HG03103 (cell line): Measurements from ENCODE around the gene BACH2.
"Not testable (repeated sequence)": the region's sequence is repeated elsewhere in the genome, so short reads cannot be mapped to it uniquely, and the experiment has no call there.

Experiments used
- ATAC-seq: cut with Tn5 transposase; IDR thresholded peaks from one replicate; pipeline ENCODE4 v1.9.1; 2021; ENCODE audit warnings: low read depth; ENCODE audit not compliant: unreplicated experiment

The BACH2 gene

GRCh38 chr6:89984926-89985750 lies 311.5 kb downstream of the BACH2 start:
- no peak for ATAC-seq

DNA sequence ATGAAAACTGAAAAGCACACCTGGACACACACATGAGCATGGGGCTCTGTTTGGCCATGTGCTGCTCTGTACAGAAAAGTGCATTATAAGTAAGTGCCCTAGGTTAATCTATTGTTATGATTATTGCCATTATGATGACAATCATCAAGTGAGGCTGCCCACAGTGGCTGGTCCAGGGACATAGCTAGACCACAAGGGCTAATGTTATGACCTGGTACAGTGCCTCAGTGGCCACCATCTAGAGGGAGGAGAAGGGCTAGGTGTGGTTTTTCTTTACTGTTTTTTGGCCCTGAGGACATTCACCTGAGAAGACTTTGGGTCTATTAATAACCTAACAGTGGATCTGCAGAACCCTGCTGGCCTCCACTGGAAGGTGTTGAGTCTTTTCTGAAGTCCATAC lies 316.3 kb downstream of the BACH2 start:
- ATAC-seq: no peak

DNA sequence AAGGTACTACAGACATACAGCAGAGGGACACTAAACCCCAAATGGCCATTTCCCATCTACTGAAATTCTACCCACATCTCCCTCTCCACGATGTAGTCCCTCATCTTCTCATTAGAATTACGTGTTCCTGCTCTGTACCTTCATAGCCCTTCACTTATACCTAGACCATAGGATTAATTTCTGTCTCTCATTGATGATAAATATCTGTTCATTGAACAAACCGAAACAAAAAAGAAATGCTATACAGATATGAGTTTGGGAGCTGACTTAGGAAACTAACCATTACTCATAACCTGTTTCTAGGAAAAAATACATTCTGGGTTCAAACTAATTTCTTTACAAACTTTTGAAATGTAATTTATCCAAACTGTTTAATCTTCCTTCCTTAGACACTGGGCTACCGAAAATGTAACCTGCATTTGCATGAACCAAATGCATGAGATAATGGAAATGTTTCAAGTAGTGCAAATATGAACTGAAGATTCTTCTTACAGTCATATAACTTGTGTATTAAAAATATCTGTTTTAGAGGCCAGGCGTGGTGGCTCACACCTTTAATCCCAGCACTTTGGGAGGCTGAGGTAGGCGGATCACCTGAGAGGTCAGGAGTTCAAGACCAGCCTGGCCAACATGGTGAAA lies 317.0 kb downstream of the BACH2 start:
- ATAC-seq: no peak

DNA sequence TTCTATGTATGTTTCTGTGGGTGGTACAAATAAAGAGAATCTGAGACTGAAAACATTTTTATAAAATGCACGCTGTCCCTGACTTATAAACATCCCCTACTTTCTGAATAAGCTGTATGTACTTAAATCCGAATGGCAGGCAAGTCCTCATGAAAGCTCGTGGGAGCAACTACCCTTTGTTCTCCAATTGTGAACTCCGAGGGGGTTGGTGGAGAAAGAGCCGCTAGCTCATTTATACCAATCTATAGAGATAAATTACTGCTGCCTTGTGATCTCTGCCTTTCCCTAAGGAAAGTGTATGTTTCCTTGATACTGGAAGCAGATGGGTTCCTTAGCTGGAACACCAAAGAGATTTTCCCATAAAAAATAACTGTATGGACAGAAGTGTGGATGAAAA lies 317.9 kb downstream of the BACH2 start:
- no peak for ATAC-seq

- no peak for ATAC-seq
Measured at GRCh38 chr6:89977808-89978748, 318.6 kb downstream of the BACH2 start.

- ATAC-seq: no peak
Measured at GRCh38 chr6:89976694-89977020, 320.0 kb downstream of the BACH2 start.

DNA sequence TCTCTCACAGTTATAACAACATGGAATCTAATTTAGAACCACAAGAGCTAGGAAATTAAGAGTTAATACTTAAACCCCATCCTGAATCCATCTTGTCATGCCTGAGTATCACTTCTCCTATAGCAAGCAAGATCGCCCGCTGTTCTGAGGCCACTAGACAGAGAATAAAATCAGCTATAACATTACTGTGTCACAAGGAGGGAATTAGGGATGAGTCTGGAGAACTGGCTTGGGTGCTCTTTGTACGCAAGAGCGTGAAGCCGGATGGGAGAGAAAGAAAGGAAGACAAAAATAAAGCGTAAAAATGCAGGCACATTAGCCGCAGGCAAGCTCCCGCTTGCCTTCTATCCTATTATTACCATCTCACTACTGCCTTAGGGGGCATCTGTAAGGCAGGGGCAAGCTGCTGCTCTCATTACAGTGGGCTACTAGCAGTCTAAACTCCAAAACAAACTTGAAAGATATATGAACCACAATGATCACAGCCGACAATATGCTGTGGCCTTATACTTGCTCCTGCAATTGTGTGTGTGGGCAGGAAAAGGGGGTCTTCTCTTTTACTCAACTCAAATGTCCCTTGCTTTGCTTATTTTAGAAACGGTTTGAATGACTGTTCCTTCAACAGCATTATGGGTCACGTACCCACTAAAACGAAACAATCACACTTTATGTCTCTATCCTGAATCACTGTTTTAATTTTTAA lies 320.5 kb downstream of the BACH2 start:
- no peak for ATAC-seq

GRCh38 chr6:89975366-89975765 lies 321.3 kb downstream of the BACH2 start:
- ATAC-seq: no peak

- no peak for ATAC-seq
Measured at GRCh38 chr6:89974834-89975233, 321.8 kb downstream of the BACH2 start.

DNA sequence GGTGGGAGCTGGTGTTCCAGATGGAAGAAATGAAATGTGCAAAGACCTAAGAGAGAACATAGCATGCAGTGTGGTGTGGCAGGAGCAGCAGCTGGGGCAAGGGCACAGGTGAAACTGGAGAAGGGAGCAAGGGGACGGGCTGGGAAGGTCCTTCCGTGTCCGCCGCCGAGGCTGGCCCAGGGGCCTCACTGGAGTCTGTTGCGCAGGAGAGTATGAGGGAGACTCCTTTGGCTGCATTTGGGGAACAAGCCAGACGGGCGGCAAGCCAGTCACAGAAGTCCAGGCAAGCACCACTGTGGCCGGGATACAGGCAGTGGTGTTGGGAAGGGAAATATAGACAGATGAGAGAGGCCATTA lies 324.6 kb downstream of the BACH2 start:
- ATAC-seq: no peak

DNA sequence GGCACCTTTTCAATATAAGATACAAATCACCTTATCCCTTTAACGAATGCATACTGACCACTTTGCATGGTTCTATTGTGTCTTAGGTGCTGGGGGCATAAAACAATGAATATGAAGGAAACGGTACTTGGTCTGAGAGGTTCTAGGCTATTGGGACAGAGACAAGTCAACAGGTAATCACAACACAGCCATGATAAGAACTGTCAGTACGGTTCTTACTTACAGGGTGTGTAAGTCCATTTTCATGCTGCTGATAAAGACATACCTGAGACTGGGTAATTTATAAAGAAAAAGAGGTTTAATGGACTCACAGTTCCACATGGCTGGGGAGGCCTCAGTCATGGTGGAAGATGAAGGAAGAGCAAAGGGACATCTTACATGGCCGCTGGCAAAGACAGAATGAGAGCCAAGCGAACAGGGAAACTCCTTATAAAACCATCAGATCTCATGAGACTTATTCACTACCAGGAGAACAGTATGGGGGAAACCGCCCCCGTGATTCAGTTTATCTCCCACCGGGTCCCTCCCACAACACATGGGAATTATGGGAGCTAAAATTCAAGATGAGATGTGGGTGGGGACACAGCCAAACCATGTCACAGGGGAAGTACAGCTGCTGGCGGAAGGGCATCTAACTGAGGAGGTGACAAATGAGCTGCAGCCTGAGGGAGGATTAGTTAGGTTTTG lies 325.2 kb downstream of the BACH2 start:
- not testable (repeated sequence) for ATAC-seq

- ATAC-seq: no peak
Measured at GRCh38 chr6:89970609-89971337, 325.9 kb downstream of the BACH2 start.

- no peak for ATAC-seq
Measured at GRCh38 chr6:89970072-89970471, 326.6 kb downstream of the BACH2 start.

GRCh38 chr6:89966913-89967312 lies 329.7 kb downstream of the BACH2 start:
- no peak for ATAC-seq

DNA sequence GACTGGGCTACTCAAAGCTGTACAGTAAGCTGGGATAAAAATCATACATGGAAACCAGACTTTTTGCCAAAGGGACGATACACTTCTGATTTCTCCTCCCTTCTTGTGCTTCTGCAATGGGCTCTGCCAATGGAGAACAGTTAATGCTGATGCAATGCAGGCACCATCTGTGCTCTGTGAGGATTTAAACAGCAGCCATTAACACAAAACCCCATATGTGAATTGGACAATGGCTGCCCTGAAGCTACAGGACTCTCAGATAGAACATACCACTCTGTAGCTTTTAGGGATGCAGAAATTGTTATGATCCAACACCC lies 330.5 kb downstream of the BACH2 start:
- ATAC-seq: no peak

- no peak for ATAC-seq
Measured at GRCh38 chr6:89965441-89966227, 331.0 kb downstream of the BACH2 start.

GRCh38 chr6:89963391-89963790 lies 333.3 kb downstream of the BACH2 start:
- no peak for ATAC-seq

GRCh38 chr6:89961481-89961880 lies 335.2 kb downstream of the BACH2 start:
- ATAC-seq: no peak

DNA sequence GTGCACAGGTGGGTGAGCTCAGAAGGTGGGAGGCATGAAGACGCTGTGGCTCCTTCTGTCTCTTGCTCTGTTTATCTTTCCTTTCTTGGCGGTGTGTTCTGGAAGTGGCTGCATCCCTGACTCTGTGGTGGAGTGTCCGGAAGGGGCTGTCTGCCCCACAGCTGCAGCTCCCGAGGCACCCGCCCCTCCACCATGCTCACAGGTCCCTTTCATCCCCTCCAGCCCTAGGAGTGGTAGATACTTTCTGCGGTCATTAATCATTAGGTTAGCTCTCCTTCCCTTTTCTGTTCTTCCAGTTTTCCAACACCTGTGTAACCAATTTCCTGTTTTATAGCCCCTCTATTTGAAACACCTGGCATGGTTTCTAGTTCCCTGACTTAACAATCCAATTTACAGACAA lies 336.8 kb downstream of the BACH2 start:
- ATAC-seq: no peak
